GM18951 (cell line): Measurements from ENCODE around the gene PLRG1.

Source experiments
- POLR2A ChIP-seq: IDR thresholded peaks from 4 replicates; pipeline ENCODE4 v1.6.1; 2011; ENCODE audit warnings: mild to moderate bottlenecking; ENCODE audit not compliant: insufficient read length, insufficient read depth; ENCODE audit errors: extremely low read depth
- in situ Hi-C: fragments of 300-500 bp; cut with MboI; formaldehyde crosslinking; loops from one replicate; pipeline ENCODE4 v1.12.0; 2022; ENCODE audit warnings: low sequenced_read_pairs, mixed read lengths, inconsistent platforms; ENCODE audit not compliant: unreplicated experiment

PLRG1 gene

DNA sequence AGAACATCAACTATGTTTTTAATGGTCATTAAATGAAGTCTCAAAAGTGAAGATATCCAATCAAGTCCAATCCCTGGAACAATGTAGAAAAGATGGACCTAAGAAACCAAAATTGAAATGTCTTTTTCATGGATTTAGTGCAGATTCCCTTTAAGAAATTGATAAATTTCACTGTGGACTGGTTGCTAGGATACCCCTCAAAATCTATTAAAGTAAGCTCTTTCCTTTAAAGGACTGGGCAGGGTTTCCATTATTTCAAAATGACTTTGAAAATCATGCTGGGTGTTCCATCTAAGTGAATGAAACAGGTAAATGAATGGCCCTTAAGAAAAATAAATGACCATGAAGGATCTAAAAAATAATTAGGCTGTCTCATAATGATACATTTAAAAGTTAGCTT lies 28.6 kb downstream of the PLRG1 start:
- in situ Hi-C loops, result loop anchor here (25.0 kb wide), 1 partner anchor 184 kb away; no protein-coding TSS in a partner anchor
- no peak for TF ChIP-seq POLR2A

DNA sequence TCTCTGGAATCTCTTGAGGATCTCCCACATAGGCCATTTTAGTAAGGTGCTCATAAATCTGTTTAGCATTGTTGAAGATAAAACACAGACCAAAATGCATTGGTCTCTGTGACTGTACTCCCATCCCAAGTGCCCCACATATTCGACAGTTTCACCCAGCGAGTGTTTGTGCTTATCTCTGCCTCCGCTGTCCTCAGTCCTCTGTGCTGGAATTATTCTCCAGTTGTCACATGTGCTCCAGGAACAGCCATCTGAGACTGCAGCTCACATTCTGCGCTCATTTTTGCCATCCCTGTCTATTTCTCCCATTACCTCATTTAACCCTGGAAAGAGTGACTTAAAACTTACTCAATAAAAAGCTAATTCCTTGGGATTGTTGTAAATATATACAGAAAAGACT lies 31.0 kb downstream of the PLRG1 start:
- TF ChIP-seq POLR2A, result no peak
- in situ Hi-C loops, result loop anchor here (25.0 kb wide), 1 partner anchor 182 kb away; no protein-coding TSS in a partner anchor

- in situ Hi-C loops, result loop anchor here (25.0 kb wide), 1 partner anchor 180 kb away; no protein-coding TSS in a partner anchor
- no peak for TF ChIP-seq POLR2A
These were observed 32.6 kb downstream of the PLRG1 start for GRCh38 chr4:154517591-154517990.

GRCh38 chr4:154516318-154517029 lies 33.7 kb downstream of the PLRG1 start:
- in situ Hi-C loops, result loop anchor here (25.0 kb wide), 1 partner anchor 179 kb away; no protein-coding TSS in a partner anchor
- no peak for TF ChIP-seq POLR2A

DNA sequence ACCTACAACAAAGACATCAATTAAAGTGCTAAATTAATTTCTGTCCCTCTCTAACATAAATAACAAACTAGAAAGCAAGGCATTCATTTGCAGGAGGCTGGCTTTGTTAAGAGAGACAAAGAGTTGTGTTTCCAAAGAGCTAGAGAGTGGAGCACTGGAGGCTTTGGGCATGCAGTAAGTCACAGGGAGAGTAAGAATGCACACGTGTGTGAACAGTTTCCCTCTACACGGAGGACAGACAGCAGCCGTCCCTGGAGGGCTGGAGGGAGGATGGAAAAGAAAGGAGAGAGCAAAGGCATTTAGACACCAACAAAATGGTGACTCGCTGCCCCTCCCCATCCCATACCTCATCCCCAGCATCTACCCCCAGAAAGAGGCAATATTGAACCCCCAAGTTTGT lies 38.2 kb downstream of the PLRG1 start:
- no peak for TF ChIP-seq POLR2A
- in situ Hi-C loops, result loop anchor here (25.0 kb wide), 1 partner anchor 175 kb away; no protein-coding TSS in a partner anchor

- TF ChIP-seq POLR2A, result no peak
- in situ Hi-C loops, result loop anchor here (25.0 kb wide), 1 partner anchor 174 kb away; no protein-coding TSS in a partner anchor
These were observed 38.7 kb downstream of the PLRG1 start for GRCh38 chr4:154511548-154511947.

DNA sequence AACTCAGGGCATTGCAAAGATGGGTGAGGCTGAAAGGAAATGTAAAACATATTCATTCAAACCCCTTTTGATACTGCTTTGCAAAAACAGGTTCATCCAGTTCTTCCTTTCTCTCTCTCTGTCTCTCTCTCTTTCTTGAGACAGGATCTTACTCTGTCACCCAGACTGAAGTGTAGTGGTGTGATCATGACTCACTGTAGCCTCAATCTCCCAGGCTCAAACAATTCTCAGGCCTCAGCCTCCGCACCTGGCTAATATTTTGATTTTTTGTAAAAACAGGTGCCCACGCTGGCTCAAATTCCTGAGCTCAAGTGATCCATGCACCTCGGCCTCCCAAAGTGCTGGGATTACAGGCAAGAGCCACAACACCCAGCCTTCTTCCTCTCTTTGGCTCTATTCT lies 43.0 kb downstream of the PLRG1 start:
- in situ Hi-C loops, result loop anchor here (25.0 kb wide), 1 partner anchor 170 kb away; no protein-coding TSS in a partner anchor
- TF ChIP-seq POLR2A, result no peak

DNA sequence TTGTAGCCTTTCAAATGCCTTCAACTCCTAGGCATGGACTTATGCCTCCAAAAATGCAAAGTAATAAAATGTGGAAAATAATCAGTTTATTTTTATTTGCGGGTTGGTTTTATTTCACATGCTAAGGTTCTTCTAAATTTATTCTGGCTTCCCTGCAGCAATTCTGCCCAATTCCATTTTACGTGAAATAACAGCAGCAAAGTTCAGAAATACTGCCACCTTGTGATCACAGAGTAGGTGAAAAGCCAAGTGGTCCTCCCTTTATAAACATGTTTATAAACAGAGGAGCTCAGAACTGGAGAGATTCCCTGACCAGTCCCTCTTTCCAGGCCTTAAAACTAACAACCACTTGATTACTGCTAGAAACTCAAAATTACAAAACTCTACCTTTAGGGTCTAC lies 43.9 kb downstream of the PLRG1 start:
- in situ Hi-C loops, result loop anchor here (25.0 kb wide), 1 partner anchor 169 kb away; no protein-coding TSS in a partner anchor
- no peak for TF ChIP-seq POLR2A

DNA sequence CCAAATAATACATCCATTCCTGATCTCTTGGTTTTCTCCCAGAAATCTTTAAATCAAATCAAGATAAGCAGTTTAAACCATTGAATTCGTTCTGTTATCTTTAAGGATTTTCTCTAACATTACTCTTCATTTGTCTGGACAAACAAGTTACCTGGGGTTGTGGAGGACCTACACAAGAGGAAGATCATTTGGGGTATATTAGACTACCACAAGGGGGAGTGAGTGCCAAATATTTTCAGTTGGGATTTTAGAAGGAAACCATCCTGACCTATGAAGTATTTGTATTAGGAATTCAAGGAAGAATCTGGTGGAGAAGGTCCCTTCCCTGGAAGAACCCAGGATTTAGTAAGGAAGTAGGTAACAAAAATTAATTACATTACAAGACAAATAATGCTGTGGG lies 46.6 kb downstream of the PLRG1 start:
- in situ Hi-C loops, result loop anchor here (25.0 kb wide), 1 partner anchor 166 kb away; no protein-coding TSS in a partner anchor
- no peak for TF ChIP-seq POLR2A

DNA sequence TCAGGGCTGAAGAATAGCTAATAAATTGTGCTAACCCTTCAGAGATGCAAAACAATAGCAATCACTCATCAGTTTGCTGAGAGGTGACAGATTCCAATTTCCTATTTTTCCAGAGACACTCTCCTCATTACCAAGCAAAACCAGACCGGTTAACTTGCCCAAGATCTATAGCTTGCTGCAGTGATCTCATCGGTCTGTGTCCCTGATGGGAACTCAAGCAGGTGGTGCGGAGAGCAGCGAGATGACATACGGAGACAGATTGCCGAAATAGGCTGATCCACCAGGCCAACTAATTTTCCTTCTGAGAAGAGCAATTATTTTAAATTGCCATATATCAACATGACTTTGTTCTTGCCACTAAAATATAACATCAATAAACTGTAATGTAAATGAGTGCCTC lies 48.1 kb downstream of the PLRG1 start:
- in situ Hi-C loops, result loop anchor here (25.0 kb wide), 1 partner anchor 165 kb away; no protein-coding TSS in a partner anchor
- no peak for TF ChIP-seq POLR2A

DNA sequence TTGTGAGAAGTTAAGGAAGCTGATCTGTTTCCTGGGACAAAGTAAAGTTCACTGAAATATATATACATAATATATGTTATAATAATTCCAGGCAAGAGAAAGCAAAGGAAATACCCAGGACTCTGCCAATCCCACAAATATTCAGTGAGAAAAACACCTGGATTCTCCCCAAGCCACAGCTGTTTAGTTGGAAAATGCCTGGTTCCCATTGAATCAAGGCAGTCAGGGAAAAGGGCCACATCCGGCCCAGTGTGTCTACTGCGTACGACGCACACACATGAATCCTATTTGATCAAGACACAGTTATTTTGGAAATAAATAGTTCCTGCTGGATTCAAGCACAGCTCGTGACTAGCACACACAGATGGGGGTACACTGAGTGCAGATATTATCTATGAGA lies 52.3 kb downstream of the PLRG1 start:
- in situ Hi-C loops, result no loop called here

DNA sequence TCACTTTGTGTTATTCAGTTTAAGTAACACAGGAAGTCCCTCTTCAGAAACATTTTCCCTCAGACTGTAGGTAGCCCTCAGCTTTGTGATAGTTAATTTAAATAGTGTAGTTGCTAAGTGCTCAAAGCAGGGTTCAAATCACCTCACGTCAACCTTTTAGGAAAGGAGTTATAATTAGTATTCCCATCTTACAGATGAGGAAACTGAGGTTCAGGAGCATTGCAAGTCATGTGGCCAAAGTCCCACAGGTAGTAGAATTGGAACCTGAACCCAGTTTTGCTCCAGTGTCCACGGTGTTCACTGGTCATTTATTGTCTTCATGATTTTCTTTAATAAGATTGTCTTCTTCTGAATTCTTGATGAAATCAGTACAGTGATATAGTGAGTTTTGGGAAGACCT lies 54.3 kb downstream of the PLRG1 start:
- in situ Hi-C loops, result no loop called here
- TF ChIP-seq POLR2A, result no peak

More for the DNA sequence above, 52.3 kb downstream of the PLRG1 start:
- TF ChIP-seq POLR2A, result no peak

GRCh38 chr4:154492288-154492687 lies 57.9 kb downstream of the PLRG1 start:
- TF ChIP-seq POLR2A, result no peak
- in situ Hi-C loops, result no loop called here
